Measurements from ENCODE around the gene CAMKK1. TPM values are rescaled to one million over a fixed set of nuclear protein-coding genes. Genes with fewer than 3 reads are reported as not detected.

CAMKK1 gene
- total RNA-seq = 1.4 and 4.1 TPM in 2 replicates

GRCh38 chr17:3893003-3893719 lies at the start of gene CAMKK1:
TSS of gene CAMKK1 (minus strand) at chr17:3893053. CDS start at chr17:3885687, 7,366 bp downstream.

GRCh38 chr17:3915995-3916696 lies 23.3 kb upstream of the CAMKK1 start, which contains the start of gene P2RX1:
TSS of gene P2RX1 (minus strand) at chr17:3916465. CDS start at chr17:3916225, 240 bp downstream.

GRCh38 chr17:3845621-3846436 lies 47.0 kb downstream of the CAMKK1 start, which contains the start of gene NCBP3:
TSS of gene NCBP3 (minus strand) at chr17:3846246. CDS start at chr17:3846223, 23 bp downstream.

Other genes with a start within 250 kb of the CAMKK1 start
- gene TAX1BP3, start 224.5 kb downstream of the CAMKK1 start, total RNA-seq = 150 and 163 TPM in 2 replicates
- gene EMC6, start 224.2 kb downstream of the CAMKK1 start, total RNA-seq = 12.0 and 26.3 TPM in 2 replicates
- gene P2RX5, start 196.9 kb downstream of the CAMKK1 start, total RNA-seq = 1.4 and 4.3 TPM in 2 replicates
- gene HASPIN, start 169.2 kb downstream of the CAMKK1 start, total RNA-seq = 0.34 and 0.50 TPM in 2 replicates
- 10.9 and 23.2 TPM in 2 replicates for gene ITGAE, start 91.9 kb downstream of the CAMKK1 start, total RNA-seq
- 15.0 and 32.6 TPM in 2 replicates for gene NCBP3, start 46.8 kb downstream of the CAMKK1 start, total RNA-seq
- gene P2RX1, start 23.4 kb upstream of the CAMKK1 start, total RNA-seq = not detected in 2 replicates
- gene ATP2A3, start 71.4 kb upstream of the CAMKK1 start, total RNA-seq = under 0.01 and 0.28 TPM in 2 replicates
- gene ZZEF1, start 250.0 kb upstream of the CAMKK1 start, total RNA-seq = 26.7 and 40.1 TPM in 2 replicates